ENCODE data around the gene PDCD10. TPM values are rescaled to one million over a fixed set of nuclear protein-coding genes. Genes with fewer than 3 reads are reported as not detected.

Gene PDCD10
- total RNA-seq, 1 donor from 2014 or later: 76.1 TPM

GRCh38 chr3:167728176-167728575 lies 6.5 kb downstream of the PDCD10 start:
- Mint-ChIP-seq H3K4me1 (peaks cover 34% of the 10 kb centered on the region), H3K27ac (no peak overlapping the region), H3K9me3 (no peaks in the 10 kb centered on the region), H3K27me3 (no peaks in the 10 kb centered on the region), H3K4me3 (no peak overlapping the region), H3K36me3 (ENCODE audit: low read depth) (peaks cover 9% of the 10 kb centered on the region)
- intact Hi-C loops (cut with micrococcal nuclease): no loop called here
- no peak for DNase-seq

GRCh38 chr3:167723872-167724271 lies 10.8 kb downstream of the PDCD10 start:
- Mint-ChIP-seq H3K4me1 (peaks cover 23% of the 10 kb centered on the region), H3K36me3 (ENCODE audit: low read depth) (peaks cover 22% of the 10 kb centered on the region), H3K9me3 (no peaks in the 10 kb centered on the region), H3K4me3 (no peak overlapping the region), H3K27ac (no peak overlapping the region), H3K27me3 (no peaks in the 10 kb centered on the region)
- no peak for DNase-seq
- intact Hi-C loops (cut with micrococcal nuclease): no loop called here

GRCh38 chr3:167723025-167723512 lies 11.6 kb downstream of the PDCD10 start:
- no peak overlapping the region for H3K4me3 Mint-ChIP-seq
- no peaks in the 10 kb centered on the region for H3K9me3 Mint-ChIP-seq
- H3K27me3 Mint-ChIP-seq: no peaks in the 10 kb centered on the region
- DNase-seq: no peak
- no peak overlapping the region for H3K27ac Mint-ChIP-seq
- H3K36me3 Mint-ChIP-seq (ENCODE audit: low read depth): peaks cover 30% of the 10 kb centered on the region
- H3K4me1 Mint-ChIP-seq: peaks cover 23% of the 10 kb centered on the region
- intact Hi-C loops (cut with micrococcal nuclease): no loop called here

GRCh38 chr3:167718582-167718981 lies 16.1 kb downstream of the PDCD10 start:
- Mint-ChIP-seq H3K9me3 (peaks cover 3% of the 10 kb centered on the region), H3K4me1 (peaks cover 20% of the 10 kb centered on the region), H3K4me3 (no peak overlapping the region), H3K27ac (no peak overlapping the region), H3K27me3 (no peaks in the 10 kb centered on the region), H3K36me3 (ENCODE audit: low read depth) (peaks cover 65% of the 10 kb centered on the region)
- no peak for DNase-seq
- intact Hi-C loops (cut with micrococcal nuclease): no loop called here

GRCh38 chr3:167716920-167717319 lies 17.8 kb downstream of the PDCD10 start:
- Mint-ChIP-seq H3K27ac (no peak overlapping the region), H3K4me1 (peaks cover 29% of the 10 kb centered on the region), H3K4me3 (no peak overlapping the region), H3K36me3 (ENCODE audit: low read depth) (peaks cover 67% of the 10 kb centered on the region), H3K27me3 (no peaks in the 10 kb centered on the region), H3K9me3 (peaks cover 3% of the 10 kb centered on the region)
- DNase-seq: no peak
- intact Hi-C loops (cut with micrococcal nuclease): no loop called here

GRCh38 chr3:167714871-167715270 lies 19.8 kb downstream of the PDCD10 start:
- intact Hi-C loops (cut with micrococcal nuclease): no loop called here
- peaks cover 3% of the 10 kb centered on the region for H3K9me3 Mint-ChIP-seq
- H3K27me3 Mint-ChIP-seq: no peaks in the 10 kb centered on the region
- no peak for DNase-seq
- H3K27ac Mint-ChIP-seq: no peak overlapping the region
- H3K4me1 Mint-ChIP-seq: peaks cover 37% of the 10 kb centered on the region
- peaks cover 70% of the 10 kb centered on the region for H3K36me3 Mint-ChIP-seq (ENCODE audit: low read depth)
- no peak overlapping the region for H3K4me3 Mint-ChIP-seq

GRCh38 chr3:167712445-167712844 lies 22.2 kb downstream of the PDCD10 start:
- no peaks in the 10 kb centered on the region for H3K27me3 Mint-ChIP-seq
- H3K36me3 Mint-ChIP-seq (ENCODE audit: low read depth): peaks cover 62% of the 10 kb centered on the region
- peaks cover 3% of the 10 kb centered on the region for H3K9me3 Mint-ChIP-seq
- H3K4me1 Mint-ChIP-seq: peaks cover 33% of the 10 kb centered on the region
- H3K4me3 Mint-ChIP-seq: no peak overlapping the region
- H3K27ac Mint-ChIP-seq: no peak overlapping the region
- DNase-seq: no peak
- intact Hi-C loops (cut with micrococcal nuclease): no loop called here

- DNase-seq: no peak
- H3K36me3 Mint-ChIP-seq (ENCODE audit: low read depth): peaks cover 59% of the 10 kb centered on the region
- peaks cover 3% of the 10 kb centered on the region for H3K9me3 Mint-ChIP-seq
- intact Hi-C loops (cut with micrococcal nuclease): no loop called here
- H3K4me3 Mint-ChIP-seq: no peak overlapping the region
- no peaks in the 10 kb centered on the region for H3K27me3 Mint-ChIP-seq
- H3K4me1 Mint-ChIP-seq: peaks cover 33% of the 10 kb centered on the region
- H3K27ac Mint-ChIP-seq: no peak overlapping the region
Measured at GRCh38 chr3:167711439-167711838, 23.3 kb downstream of the PDCD10 start.

- no peak for DNase-seq
- H3K4me1 Mint-ChIP-seq: peaks cover 36% of the 10 kb centered on the region
- H3K36me3 Mint-ChIP-seq (ENCODE audit: low read depth): peaks cover 57% of the 10 kb centered on the region
- H3K4me3 Mint-ChIP-seq: no peak overlapping the region
- H3K27ac Mint-ChIP-seq: no peak overlapping the region
- intact Hi-C loops (cut with micrococcal nuclease): no loop called here
- H3K9me3 Mint-ChIP-seq: peaks cover 3% of the 10 kb centered on the region
- H3K27me3 Mint-ChIP-seq: no peaks in the 10 kb centered on the region
Measured at GRCh38 chr3:167710552-167710951, 24.1 kb downstream of the PDCD10 start.

GRCh38 chr3:167709690-167710089 lies 25.0 kb downstream of the PDCD10 start:
- peaks cover 52% of the 10 kb centered on the region for H3K36me3 Mint-ChIP-seq (ENCODE audit: low read depth)
- no peak overlapping the region for H3K27ac Mint-ChIP-seq

GRCh38 chr3:167705840-167706239 lies 28.9 kb downstream of the PDCD10 start:
- peaks cover 40% of the 10 kb centered on the region for H3K36me3 Mint-ChIP-seq (ENCODE audit: low read depth)
- no peak overlapping the region for H3K27ac Mint-ChIP-seq
- no peaks in the 10 kb centered on the region for H3K27me3 Mint-ChIP-seq
- no peak overlapping the region for H3K4me3 Mint-ChIP-seq
- DNase-seq: no peak
- peaks cover 9% of the 10 kb centered on the region for H3K4me1 Mint-ChIP-seq
- H3K9me3 Mint-ChIP-seq: no peaks in the 10 kb centered on the region
- intact Hi-C loops (cut with micrococcal nuclease): no loop called here

More at GRCh38 chr3:167709690-167710089, 25.0 kb downstream of the PDCD10 start:
- Mint-ChIP-seq H3K4me1 (peaks cover 33% of the 10 kb centered on the region), H3K9me3 (peaks cover 3% of the 10 kb centered on the region), H3K27me3 (no peaks in the 10 kb centered on the region), H3K4me3 (no peak overlapping the region)
- DNase-seq: no peak
- intact Hi-C loops (cut with micrococcal nuclease): no loop called here

- peaks cover 33% of the 10 kb centered on the region for H3K36me3 Mint-ChIP-seq (ENCODE audit: low read depth)
Measured at GRCh38 chr3:167700926-167701325, 33.8 kb downstream of the PDCD10 start.

GRCh38 chr3:167700046-167700445 lies 34.6 kb downstream of the PDCD10 start:
- Mint-ChIP-seq H3K27ac (no peak overlapping the region), H3K27me3 (no peaks in the 10 kb centered on the region), H3K36me3 (ENCODE audit: low read depth) (peaks cover 33% of the 10 kb centered on the region), H3K4me1 (peaks cover 5% of the 10 kb centered on the region), H3K4me3 (no peak overlapping the region), H3K9me3 (no peaks in the 10 kb centered on the region)
- no peak for DNase-seq
- intact Hi-C loops (cut with micrococcal nuclease): no loop called here

More at GRCh38 chr3:167700926-167701325, 33.8 kb downstream of the PDCD10 start:
- Mint-ChIP-seq H3K4me3 (no peak overlapping the region), H3K4me1 (peaks cover 8% of the 10 kb centered on the region), H3K27ac (no peak overlapping the region), H3K27me3 (no peaks in the 10 kb centered on the region), H3K9me3 (no peaks in the 10 kb centered on the region)
- no peak for DNase-seq
- intact Hi-C loops (cut with micrococcal nuclease): no loop called here

- peaks cover 41% of the 10 kb centered on the region for H3K36me3 Mint-ChIP-seq (ENCODE audit: low read depth)
- no peak overlapping the region for H3K4me3 Mint-ChIP-seq
- H3K4me1 Mint-ChIP-seq: peaks cover 20% of the 10 kb centered on the region
- DNase-seq: no peak
- no peak overlapping the region for H3K27ac Mint-ChIP-seq
- intact Hi-C loops (cut with micrococcal nuclease): no loop called here
- no peaks in the 10 kb centered on the region for H3K27me3 Mint-ChIP-seq
- H3K9me3 Mint-ChIP-seq: no peaks in the 10 kb centered on the region
Measured at GRCh38 chr3:167694121-167694520, 40.6 kb downstream of the PDCD10 start.

- Mint-ChIP-seq H3K27me3 (no peaks in the 10 kb centered on the region), H3K9me3 (no peaks in the 10 kb centered on the region), H3K4me1 (peaks cover 20% of the 10 kb centered on the region), H3K27ac (peak overlapping the region; percentile 26), H3K36me3 (ENCODE audit: low read depth) (peaks cover 37% of the 10 kb centered on the region), H3K4me3 (no peak overlapping the region)
- peak; percentile 72 for DNase-seq
- intact Hi-C loops (cut with micrococcal nuclease): loop anchor here (1.0 kb wide), 1 partner anchor 43 kb away; the partner anchor contains the start of gene PDCD10
Measured at GRCh38 chr3:167691366-167691765, 43.3 kb downstream of the PDCD10 start.

Data from activated CD4-positive, alpha-beta T cell treated with anti-CD3 and anti-CD28 coated beads, Interleukin-2, amount 10 ng/mL, durations not matched to agents 24 days and 14 days (primary cell).